HG03378 (cell line): ENCODE measurements around the gene SLC17A9.

Experiments used
- ATAC-seq: cut with Tn5 transposase; IDR thresholded peaks from one replicate; pipeline ENCODE4 v1.9.1; 2021; ENCODE audit warnings: mild to moderate bottlenecking, moderate library complexity; ENCODE audit not compliant: unreplicated experiment

The SLC17A9 gene, protein sequence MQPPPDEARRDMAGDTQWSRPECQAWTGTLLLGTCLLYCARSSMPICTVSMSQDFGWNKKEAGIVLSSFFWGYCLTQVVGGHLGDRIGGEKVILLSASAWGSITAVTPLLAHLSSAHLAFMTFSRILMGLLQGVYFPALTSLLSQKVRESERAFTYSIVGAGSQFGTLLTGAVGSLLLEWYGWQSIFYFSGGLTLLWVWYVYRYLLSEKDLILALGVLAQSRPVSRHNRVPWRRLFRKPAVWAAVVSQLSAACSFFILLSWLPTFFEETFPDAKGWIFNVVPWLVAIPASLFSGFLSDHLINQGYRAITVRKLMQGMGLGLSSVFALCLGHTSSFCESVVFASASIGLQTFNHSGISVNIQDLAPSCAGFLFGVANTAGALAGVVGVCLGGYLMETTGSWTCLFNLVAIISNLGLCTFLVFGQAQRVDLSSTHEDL

DNA sequence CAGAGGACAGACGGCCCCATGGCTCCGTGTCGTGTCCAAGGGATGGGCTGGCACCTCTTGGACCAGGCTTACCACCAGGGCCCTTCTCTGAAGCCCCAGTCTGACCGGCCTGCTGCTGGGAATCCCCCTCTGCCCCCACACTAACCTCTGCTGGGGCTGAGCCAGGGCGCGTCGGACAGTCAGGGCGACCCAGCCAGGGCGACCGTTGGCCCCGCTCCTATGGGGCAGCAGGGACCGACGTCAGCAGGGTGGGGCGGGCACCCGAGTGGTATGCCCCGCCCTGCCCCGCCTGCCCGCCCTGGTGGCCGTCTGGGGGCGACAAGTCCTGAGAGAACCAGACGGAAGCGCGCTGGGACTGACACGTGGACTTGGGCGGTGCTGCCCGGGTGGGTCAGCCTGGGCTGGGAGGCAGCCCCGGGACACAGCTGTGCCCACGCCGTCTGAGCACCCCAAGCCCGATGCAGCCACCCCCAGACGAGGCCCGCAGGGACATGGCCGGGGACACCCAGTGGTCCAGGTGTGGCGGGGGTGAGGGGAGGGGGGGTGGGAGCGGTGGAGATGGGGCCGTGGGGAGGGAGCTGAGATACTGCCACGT lies at the start of gene SLC17A9:
Gene SLC17A9 (plus strand): TSS at position 337 of the 595 bp plus-strand sequence. CDS start 122 bp downstream, at position 459.
- ATAC-seq: no peak

DNA sequence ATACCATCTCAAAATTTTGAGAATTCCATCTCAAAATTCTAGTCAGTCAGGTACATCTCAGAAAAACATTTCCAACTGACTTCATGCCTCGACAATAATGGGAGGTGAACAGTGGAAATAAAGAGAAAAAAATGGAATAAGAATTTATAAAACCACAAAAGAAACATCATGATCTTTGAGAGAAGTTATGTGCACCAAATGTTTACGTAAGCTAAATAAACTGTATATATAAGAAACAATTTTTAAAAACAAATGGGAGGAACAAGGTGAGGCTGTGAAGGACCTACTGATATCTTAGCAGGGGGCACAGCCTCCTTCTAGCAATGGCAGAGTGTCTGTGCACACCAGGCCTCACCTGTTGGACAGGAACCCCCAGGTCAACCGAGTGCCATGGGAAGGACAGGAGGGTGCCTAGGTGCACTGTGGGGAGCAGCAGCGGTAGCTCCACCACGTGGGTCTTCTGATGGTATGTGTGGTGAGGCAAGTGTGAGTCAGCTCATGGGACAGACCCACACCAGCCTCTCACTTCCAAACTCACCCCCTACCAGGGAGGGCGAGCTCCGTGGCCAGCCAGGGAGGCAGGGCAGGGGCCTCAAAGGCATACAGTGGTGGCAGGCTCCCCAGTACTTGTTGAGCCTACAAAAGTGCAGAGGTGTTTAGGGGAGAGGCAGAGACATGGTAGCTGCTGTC lies 49.4 kb upstream of the SLC17A9 start:
- ATAC-seq: no peak

- no peak for ATAC-seq
These were observed 46.9 kb upstream of the SLC17A9 start for GRCh38 chr20:62905536-62906117.

DNA sequence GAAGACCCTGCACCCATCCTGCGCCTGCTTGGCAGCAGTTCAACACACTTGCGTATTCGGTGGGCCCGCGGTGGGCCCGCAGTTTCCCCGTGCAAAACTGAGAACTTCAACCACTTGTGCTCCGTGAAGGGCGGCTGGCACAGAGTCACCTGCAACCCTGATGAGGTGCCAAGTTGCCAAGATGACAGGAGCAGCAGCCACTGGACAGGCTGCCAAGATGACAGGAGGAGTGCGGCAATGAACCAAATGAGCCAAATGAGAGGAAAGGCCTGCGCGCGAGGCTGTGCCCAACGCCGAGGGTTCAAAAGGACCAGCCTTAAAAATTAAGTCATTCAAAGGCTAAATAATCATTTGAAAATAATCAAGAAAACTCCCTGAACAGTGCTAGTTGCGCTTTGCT lies 46.3 kb upstream of the SLC17A9 start:
- ATAC-seq: no peak

GRCh38 chr20:62906647-62907375 lies 45.7 kb upstream of the SLC17A9 start:
- no peak for ATAC-seq

GRCh38 chr20:62907384-62908317 lies 44.9 kb upstream of the SLC17A9 start:
- ATAC-seq: no peak

GRCh38 chr20:62908971-62909791 lies 43.3 kb upstream of the SLC17A9 start:
- ATAC-seq: no peak

DNA sequence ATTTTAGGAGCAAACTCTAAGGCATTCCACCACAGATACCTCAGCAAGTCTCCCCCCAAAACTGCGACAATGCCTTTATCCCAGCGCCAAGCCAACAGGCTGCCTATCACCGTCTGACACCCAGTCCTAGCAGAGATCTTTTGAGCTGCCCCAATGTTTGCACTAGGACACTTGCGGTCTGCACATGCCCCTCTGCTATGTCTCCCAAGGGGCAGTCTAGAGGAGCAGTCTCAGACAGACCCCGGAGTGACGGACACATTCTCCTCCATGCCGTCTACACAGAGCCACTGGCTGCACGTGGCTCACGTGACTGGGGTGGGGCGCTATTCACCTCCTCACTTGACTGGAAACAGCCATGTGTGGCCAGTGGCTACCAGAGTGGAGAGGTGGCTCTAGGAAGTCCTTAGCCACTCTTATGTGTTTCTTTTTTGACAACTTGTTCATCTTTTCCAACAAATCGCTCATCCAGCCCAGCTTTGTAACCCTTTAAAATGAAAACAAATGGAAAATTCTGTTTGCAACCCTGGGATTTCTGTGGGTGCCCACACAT lies 42.2 kb upstream of the SLC17A9 start:
- no peak for ATAC-seq

GRCh38 chr20:62910777-62911497 lies 41.6 kb upstream of the SLC17A9 start:
- no peak for ATAC-seq

DNA sequence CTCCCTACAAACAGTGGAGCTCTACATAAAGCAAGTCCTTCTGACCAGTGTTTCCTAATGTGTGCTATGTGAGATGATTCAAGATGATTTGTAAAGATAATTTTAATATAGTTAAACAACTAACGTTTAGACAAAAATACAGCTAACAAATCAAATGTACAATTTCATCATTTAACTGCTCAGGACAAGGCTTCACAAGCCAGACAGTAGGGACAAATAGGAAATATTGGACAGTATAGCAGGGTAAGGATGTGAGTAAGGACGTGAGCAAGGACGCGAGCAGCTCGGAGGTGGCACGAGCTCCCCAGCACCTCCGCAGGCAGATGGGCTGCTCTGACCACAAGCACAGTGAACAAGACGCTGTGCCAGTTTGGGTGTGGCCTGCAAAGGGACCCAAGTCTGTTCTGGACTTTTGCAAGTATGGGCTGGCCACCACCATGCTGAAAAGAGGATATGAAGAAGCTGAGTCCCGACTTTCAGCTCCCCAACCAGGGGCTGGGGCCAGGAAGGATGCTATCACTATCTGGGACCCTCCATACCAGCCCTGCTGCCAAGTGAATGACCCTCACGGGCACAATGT lies 40.7 kb upstream of the SLC17A9 start:
- ATAC-seq: no peak

- no peak for ATAC-seq
These were observed 39.4 kb upstream of the SLC17A9 start for GRCh38 chr20:62913043-62913630.

GRCh38 chr20:62914436-62914835 lies 38.1 kb upstream of the SLC17A9 start:
- no peak for ATAC-seq

- ATAC-seq: no peak
These were observed 37.5 kb upstream of the SLC17A9 start for GRCh38 chr20:62914970-62915457.

DNA sequence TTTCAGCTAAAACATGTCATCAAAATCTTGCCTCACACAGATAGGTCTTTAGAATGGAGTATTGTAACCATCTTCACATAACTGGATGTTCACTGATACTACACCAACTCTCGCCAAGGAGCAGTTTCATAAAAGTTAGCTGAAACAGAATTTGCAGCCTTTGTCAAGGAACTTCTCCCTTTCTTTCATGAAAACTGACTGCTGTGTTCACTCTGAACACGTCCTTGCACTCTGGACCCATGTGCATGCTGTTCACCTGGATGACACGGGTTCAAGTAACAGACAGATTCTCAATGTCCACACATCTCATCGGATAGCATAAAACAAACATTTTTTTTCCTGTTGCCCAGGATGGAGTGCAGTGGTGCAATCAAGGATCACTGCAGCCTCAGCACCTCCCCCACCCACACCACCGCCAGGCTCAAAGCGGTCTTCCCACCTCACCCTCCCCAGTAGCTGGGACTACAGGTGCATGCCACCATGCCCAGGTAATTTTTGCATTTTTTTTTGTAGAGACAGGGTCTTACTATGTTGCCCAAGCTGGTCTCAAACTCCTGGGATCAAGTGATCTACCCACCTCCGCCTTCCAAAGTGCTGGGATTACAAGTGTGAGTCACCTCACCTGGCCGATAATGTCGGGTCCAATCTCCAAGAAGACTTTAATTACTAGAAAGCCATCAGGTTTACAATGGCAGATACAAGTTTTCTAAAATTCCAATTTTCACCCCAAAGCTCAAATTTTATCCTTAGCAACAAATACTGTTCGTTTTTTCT lies 35.6 kb upstream of the SLC17A9 start:
- no peak for ATAC-seq

DNA sequence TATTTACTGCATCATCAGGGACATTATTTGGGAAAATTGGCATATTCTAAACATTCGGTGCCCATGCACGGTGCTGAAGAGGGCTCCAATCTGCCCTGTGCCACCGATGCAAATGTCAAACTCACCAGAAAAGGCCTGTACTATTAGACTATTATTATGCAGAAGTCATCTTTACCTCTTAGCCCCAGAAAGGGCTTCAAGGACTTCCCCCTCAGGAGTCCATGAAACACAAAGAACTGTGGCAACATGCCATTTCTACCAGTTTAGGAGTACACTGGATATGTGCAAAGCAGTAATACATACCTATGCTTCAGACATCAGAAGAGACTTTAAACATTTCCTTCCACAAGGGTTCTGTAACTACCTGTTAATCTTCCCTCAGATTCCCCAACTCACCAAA lies 34.8 kb upstream of the SLC17A9 start:
- no peak for ATAC-seq

DNA sequence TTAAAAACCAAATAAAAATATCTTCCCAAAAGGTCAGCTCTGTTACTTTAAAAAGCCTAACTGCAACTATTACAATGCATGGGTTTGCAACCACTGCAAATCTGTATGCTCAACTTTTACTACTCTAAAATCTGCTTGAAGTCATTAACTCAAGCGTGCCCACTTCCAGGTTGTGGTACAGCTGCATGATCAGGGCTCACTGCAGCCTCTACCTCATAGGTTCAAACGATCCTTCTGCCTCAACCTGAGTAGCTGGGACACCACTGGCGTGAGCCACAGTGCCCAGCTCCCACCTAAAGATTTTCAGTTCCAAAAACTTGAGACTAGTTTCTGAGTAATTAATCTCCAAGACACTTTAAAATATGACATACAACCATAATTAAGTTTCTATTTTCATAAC lies 34.4 kb upstream of the SLC17A9 start:
- no peak for ATAC-seq
